GM12878 (cell line): ENCODE data around the gene MRPL41. TPM values are rescaled to one million over a fixed set of nuclear protein-coding genes. Genes with fewer than 3 reads are reported as not detected.

Experiments used
- BHLHE40 ChIP-seq, 2 experiments: fragments of 450-650 bp in 1 of 2; IDR thresholded peaks; 2 replicates each; pipeline ENCODE4 v1.6.1; 2011 to 2017; ENCODE audit warnings: low read depth in 2 of 2, borderline replicate concordance in 1 of 2, improper control_type of control experiment in 1 of 2, low read length in 1 of 2, mild to moderate bottlenecking in 1 of 2
- CBX5 ChIP-seq: sonication (generic); IDR thresholded peaks from 2 replicates; pipeline ENCODE4 v1.6.1; 2016; ENCODE audit warnings: low read depth, moderate library complexity, mild to moderate bottlenecking, inconsistent platforms
- FOXM1 ChIP-seq: IDR thresholded peaks from 2 replicates; pipeline ENCODE4 v1.6.1; 2012; ENCODE audit warnings: low read depth, mild to moderate bottlenecking, inconsistent platforms, low read length, moderate library complexity
- HCFC1 ChIP-seq: fragments of 150-350 bp; IDR thresholded peaks from 2 replicates; pipeline ENCODE4 v1.6.1; 2014; ENCODE audit warnings: low read length
- MTA2 ChIP-seq: fragments of 450-650 bp; IDR thresholded peaks from 2 replicates; pipeline ENCODE4 v1.6.1; 2016; ENCODE audit warnings: low read depth, mild to moderate bottlenecking, moderate library complexity
- MXI1 ChIP-seq: fragments of 150-350 bp; IDR thresholded peaks from 2 replicates; pipeline ENCODE4 v1.6.1; 2011; ENCODE audit warnings: low read depth, mild to moderate bottlenecking, inconsistent platforms, low read length, improper control_type of control experiment
- NBN ChIP-seq: fragments of 450-650 bp; IDR thresholded peaks from 2 replicates; pipeline ENCODE4 v1.6.1; 2016
- NFXL1 ChIP-seq: fragments of 450-650 bp; IDR thresholded peaks from 2 replicates; pipeline ENCODE4 v1.6.1; 2017; ENCODE audit warnings: antibody characterized with exemption, mild to moderate bottlenecking, borderline replicate concordance
- NR2F1 ChIP-seq: fragments of 450-650 bp; conservative IDR thresholded peaks from 2 replicates; pipeline ENCODE4 v1.6.1; 2017; ENCODE audit warnings: mild to moderate bottlenecking
- RAD51 ChIP-seq: fragments of 450-650 bp; IDR thresholded peaks from 2 replicates; pipeline ENCODE4 v1.6.1; 2016; ENCODE audit warnings: moderate library complexity, mild to moderate bottlenecking, inconsistent platforms
- RB1 ChIP-seq: fragments of 450-650 bp; formaldehyde crosslinking; IDR thresholded peaks from 2 replicates; pipeline ENCODE4 v1.6.1; 2017; ENCODE audit warnings: mild to moderate bottlenecking, borderline replicate concordance
- RUNX3 ChIP-seq: IDR thresholded peaks from 2 replicates; pipeline ENCODE4 v1.6.1; 2012; ENCODE audit warnings: low read length, inconsistent platforms
- ZNF384 ChIP-seq: IDR thresholded peaks from 2 replicates; pipeline ENCODE4 v1.6.1; 2012; ENCODE audit warnings: low read depth, mild to moderate bottlenecking, low read length, improper control_type of control experiment, borderline replicate concordance
- polyA plus RNA-seq, 11 experiments: library from polyadenylated mRNA; depleted of rRNA in 4 of 11; unstranded in 6 of 11; stranded (reverse) in 5 of 11; fragments of >200 nt; fragmentation: Nextera tagmentation in 4 of 11; fragmentation: Illumina TruSeq in 1 of 11; extraction: Ambion mirVana in 4 of 11; extraction: Trizol in 1 of 11; gene quantifications; 1 replicate in 1 of 11; 2 replicates in 10 of 11; pipeline versions ENCODE4 v1.2.1 to v1.2.3, GENCODE V29; 2011 to 2016; ENCODE audit warnings: inconsistent platforms in 2 of 11, missing spikeins in 2 of 11, low read depth in 1 of 11
- total RNA-seq, 4 experiments: library from RNA; depleted of rRNA in 3 of 4; stranded (reverse); fragments of >200 nt in 3 of 4; fragmentation: Illumina TruSeq in 1 of 4; extraction: Trizol in 1 of 4; gene quantifications; 2 replicates each; pipeline versions ENCODE4 v1.2.1 to v1.2.3, GENCODE V29; 2013 to 2021
- TF ChIP-seq, protein P1 (sequence below): fragments of 450-650 bp; IDR thresholded peaks from 2 replicates; pipeline ENCODE4 v1.6.1; 2017; ENCODE audit warnings: mild to moderate bottlenecking, moderate library complexity
- TF ChIP-seq, protein P2 (sequence below): fragments of 450-650 bp; IDR thresholded peaks from 2 replicates; pipeline ENCODE4 v1.6.1; 2018; ENCODE audit warnings: mild to moderate bottlenecking, low read depth, moderate library complexity; ENCODE audit not compliant: partially characterized antibody
- TF ChIP-seq, protein P3 (sequence below): fragments of 450-650 bp; IDR thresholded peaks from 2 replicates; pipeline ENCODE4 v1.6.1; 2016; ENCODE audit warnings: mild to moderate bottlenecking
- TF ChIP-seq, protein P4 (sequence below): fragments of 450-650 bp; formaldehyde crosslinking; IDR thresholded peaks from 2 replicates; pipeline ENCODE4 v1.4.0; 2020; ENCODE audit warnings: mild to moderate bottlenecking, moderate library complexity

The MRPL41 gene
- total and polyA plus RNA-seq, 10 of the 15 experiments (the other 5 are each of a cell fraction or from before 2014, with no cell fraction given): 1.3 to 116 (median 40.1) TPM

DNA sequence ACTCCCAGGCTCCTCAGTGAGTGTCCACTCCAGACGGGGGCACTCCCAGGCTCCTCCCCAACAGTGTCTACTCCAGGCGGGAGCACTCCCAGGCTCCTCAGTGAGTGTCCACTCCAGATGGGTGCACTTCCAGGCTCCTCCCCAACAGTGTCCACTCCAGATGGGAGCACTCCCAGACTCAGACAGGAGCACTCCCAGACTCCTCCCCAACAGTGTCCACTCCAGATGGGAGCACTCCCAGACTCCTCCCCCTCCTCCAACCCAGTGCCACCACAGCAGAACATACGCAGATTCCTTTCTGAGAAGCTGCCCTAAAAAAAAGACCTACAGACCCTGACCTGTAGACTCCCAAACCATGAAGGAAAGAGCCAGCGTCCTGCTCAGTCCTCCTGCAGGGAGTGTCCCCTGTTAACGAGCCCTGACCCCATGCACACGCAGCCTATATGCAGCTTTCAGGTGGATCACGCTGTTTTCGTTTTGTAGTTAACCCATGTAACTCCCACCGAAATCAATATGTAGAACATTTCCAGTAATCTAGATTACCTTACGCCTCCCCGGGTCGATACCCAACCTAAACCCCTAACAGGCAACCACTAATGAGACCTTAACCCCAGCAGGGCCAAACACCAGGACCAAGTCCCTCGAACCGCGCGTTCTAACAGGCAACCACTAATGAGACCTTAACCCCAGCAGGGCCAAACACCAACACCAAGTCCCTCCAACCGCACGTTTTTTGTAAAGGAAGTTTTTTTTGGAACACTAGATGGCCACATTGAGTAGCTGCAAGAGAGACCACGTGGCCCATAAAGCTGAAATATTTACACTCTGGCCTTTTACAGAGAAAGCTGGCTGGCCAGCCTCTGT is 17.2 kb upstream of the MRPL41 start (continued):
- TF ChIP-seq, protein P1, sequence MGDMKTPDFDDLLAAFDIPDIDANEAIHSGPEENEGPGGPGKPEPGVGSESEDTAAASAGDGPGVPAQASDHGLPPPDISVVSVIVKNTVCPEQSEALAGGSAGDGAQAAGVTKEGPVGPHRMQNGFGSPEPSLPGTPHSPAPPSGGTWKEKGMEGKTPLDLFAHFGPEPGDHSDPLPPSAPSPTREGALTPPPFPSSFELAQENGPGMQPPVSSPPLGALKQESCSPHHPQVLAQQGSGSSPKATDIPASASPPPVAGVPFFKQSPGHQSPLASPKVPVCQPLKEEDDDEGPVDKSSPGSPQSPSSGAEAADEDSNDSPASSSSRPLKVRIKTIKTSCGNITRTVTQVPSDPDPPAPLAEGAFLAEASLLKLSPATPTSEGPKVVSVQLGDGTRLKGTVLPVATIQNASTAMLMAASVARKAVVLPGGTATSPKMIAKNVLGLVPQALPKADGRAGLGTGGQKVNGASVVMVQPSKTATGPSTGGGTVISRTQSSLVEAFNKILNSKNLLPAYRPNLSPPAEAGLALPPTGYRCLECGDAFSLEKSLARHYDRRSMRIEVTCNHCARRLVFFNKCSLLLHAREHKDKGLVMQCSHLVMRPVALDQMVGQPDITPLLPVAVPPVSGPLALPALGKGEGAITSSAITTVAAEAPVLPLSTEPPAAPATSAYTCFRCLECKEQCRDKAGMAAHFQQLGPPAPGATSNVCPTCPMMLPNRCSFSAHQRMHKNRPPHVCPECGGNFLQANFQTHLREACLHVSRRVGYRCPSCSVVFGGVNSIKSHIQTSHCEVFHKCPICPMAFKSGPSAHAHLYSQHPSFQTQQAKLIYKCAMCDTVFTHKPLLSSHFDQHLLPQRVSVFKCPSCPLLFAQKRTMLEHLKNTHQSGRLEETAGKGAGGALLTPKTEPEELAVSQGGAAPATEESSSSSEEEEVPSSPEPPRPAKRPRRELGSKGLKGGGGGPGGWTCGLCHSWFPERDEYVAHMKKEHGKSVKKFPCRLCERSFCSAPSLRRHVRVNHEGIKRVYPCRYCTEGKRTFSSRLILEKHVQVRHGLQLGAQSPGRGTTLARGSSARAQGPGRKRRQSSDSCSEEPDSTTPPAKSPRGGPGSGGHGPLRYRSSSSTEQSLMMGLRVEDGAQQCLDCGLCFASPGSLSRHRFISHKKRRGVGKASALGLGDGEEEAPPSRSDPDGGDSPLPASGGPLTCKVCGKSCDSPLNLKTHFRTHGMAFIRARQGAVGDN: no peak
- TF ChIP-seq MXI1 (peak; percentile 58; the same call in 1 of the 2 replicates), NR2F1 (peak; percentile 87), RB1 (no peak), HCFC1 (0 out of 2 replicates have a peak, but pooled peaks have one; percentile 9), BHLHE40 (IDR thresholded peaks at IDR 0.05; ENCODE audit: borderline replicate concordance in 1 of 2, low read depth in 2 of 2, low read length in 1 of 2) (peak; percentile 61 to 75; a peak in 1 of 4 replicates), RUNX3 (peak; percentile 67), MTA2 (peak; percentile 57; the same call in 1 of the 2 replicates), ZNF384 (peak; percentile 68), NBN (peak; percentile 19; the same call in 1 of the 2 replicates), NFXL1 (peak; percentile 97), RAD51 (peak; percentile 93), FOXM1 (no peak), CBX5 (no peak)
- TF ChIP-seq, protein P2, sequence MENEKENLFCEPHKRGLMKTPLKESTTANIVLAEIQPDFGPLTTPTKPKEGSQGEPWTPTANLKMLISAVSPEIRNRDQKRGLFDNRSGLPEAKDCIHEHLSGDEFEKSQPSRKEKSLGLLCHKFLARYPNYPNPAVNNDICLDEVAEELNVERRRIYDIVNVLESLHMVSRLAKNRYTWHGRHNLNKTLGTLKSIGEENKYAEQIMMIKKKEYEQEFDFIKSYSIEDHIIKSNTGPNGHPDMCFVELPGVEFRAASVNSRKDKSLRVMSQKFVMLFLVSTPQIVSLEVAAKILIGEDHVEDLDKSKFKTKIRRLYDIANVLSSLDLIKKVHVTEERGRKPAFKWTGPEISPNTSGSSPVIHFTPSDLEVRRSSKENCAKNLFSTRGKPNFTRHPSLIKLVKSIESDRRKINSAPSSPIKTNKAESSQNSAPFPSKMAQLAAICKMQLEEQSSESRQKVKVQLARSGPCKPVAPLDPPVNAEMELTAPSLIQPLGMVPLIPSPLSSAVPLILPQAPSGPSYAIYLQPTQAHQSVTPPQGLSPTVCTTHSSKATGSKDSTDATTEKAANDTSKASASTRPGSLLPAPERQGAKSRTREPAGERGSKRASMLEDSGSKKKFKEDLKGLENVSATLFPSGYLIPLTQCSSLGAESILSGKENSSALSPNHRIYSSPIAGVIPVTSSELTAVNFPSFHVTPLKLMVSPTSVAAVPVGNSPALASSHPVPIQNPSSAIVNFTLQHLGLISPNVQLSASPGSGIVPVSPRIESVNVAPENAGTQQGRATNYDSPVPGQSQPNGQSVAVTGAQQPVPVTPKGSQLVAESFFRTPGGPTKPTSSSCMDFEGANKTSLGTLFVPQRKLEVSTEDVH: no peak
- TF ChIP-seq, protein P3, sequence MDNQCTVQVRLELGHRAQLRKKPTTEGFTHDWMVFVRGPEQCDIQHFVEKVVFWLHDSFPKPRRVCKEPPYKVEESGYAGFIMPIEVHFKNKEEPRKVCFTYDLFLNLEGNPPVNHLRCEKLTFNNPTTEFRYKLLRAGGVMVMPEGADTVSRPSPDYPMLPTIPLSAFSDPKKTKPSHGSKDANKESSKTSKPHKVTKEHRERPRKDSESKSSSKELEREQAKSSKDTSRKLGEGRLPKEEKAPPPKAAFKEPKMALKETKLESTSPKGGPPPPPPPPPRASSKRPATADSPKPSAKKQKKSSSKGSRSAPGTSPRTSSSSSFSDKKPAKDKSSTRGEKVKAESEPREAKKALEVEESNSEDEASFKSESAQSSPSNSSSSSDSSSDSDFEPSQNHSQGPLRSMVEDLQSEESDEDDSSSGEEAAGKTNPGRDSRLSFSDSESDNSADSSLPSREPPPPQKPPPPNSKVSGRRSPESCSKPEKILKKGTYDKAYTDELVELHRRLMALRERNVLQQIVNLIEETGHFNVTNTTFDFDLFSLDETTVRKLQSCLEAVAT: 0 out of 2 replicates have a peak, but pooled peaks have one; percentile 21
- TF ChIP-seq, protein P4, sequence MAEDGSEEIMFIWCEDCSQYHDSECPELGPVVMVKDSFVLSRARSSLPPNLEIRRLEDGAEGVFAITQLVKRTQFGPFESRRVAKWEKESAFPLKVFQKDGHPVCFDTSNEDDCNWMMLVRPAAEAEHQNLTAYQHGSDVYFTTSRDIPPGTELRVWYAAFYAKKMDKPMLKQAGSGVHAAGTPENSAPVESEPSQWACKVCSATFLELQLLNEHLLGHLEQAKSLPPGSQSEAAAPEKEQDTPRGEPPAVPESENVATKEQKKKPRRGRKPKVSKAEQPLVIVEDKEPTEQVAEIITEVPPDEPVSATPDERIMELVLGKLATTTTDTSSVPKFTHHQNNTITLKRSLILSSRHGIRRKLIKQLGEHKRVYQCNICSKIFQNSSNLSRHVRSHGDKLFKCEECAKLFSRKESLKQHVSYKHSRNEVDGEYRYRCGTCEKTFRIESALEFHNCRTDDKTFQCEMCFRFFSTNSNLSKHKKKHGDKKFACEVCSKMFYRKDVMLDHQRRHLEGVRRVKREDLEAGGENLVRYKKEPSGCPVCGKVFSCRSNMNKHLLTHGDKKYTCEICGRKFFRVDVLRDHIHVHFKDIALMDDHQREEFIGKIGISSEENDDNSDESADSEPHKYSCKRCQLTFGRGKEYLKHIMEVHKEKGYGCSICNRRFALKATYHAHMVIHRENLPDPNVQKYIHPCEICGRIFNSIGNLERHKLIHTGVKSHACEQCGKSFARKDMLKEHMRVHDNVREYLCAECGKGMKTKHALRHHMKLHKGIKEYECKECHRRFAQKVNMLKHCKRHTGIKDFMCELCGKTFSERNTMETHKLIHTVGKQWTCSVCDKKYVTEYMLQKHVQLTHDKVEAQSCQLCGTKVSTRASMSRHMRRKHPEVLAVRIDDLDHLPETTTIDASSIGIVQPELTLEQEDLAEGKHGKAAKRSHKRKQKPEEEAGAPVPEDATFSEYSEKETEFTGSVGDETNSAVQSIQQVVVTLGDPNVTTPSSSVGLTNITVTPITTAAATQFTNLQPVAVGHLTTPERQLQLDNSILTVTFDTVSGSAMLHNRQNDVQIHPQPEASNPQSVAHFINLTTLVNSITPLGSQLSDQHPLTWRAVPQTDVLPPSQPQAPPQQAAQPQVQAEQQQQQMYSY (CRISPR knock-in tag): no peak
